A673 (cell line): ENCODE measurements around the gene KRTAP10-11.

Source experiments
- CTCF ChIP-seq: fragments of 300-800, 200-600 bp; sonication (generic); conservative IDR thresholded peaks from 2 replicates; pipeline ENCODE4 v1.5.1; 2017; ENCODE audit warnings: low read depth, mild to moderate bottlenecking, antibody characterized with exemption, low read length, moderate library complexity, mixed read lengths
- EZH2 ChIP-seq: fragments of 200-600 bp; sonication (generic); IDR thresholded peaks from 2 replicates; pipeline ENCODE4 v1.6.1; 2017; ENCODE audit warnings: borderline replicate concordance, low read depth, mild to moderate bottlenecking, mixed read lengths, antibody characterized with exemption, low read length; ENCODE audit not compliant: poor library complexity, severe bottlenecking

- no peak for TF ChIP-seq CTCF
- TF ChIP-seq EZH2: no peak
These were observed 34.7 kb upstream of the KRTAP10-11 start for GRCh38 chr21:44611551-44611950.
